Small intestine (tissue), 7 donors: ENCODE results near the gene HOXA4. TPM values are rescaled to one million over a fixed set of nuclear protein-coding genes. Genes with fewer than 3 reads are reported as not detected.

Source experiments
- DNase-seq, 2 donors: peaks; one replicate each; pipeline versions ENCODE4 v3.0.0 to v3.0.0-alpha.2; 2013
- FAIRE-seq: peaks from 2 replicates; lab custom pipeline; 2012; peaks lifted over from hg19 to GRCh38; lab: Jason Lieb, UNC
- H3K27ac ChIP-seq, 3 donors: one replicate each; pipeline ENCODE4 v1.5.1; 2013; ENCODE audit warnings: low read length in 2 of 3, mild to moderate bottlenecking in 2 of 3, control low read depth in 1 of 3, inconsistent platforms in 1 of 3, low read depth in 1 of 3, moderate library complexity in 1 of 3
- H3K27me3 ChIP-seq, 3 donors: one replicate each; pipeline ENCODE4 v1.6.1; 2013; ENCODE audit warnings: low read length in 3 of 3, inconsistent platforms in 1 of 3; ENCODE audit not compliant: control insufficient read depth in 3 of 3, insufficient read depth in 3 of 3
- H3K36me3 ChIP-seq, 3 donors: one replicate each; pipeline ENCODE4 v1.6.1; 2013; ENCODE audit warnings: low read length in 3 of 3, inconsistent platforms in 1 of 3, low read depth in 1 of 3, mild to moderate bottlenecking in 1 of 3, moderate library complexity in 1 of 3; ENCODE audit not compliant: control insufficient read depth in 3 of 3, insufficient read depth in 2 of 3
- H3K4me1 ChIP-seq, 3 donors: one replicate each; pipeline ENCODE4 v1.6.1; 2013; ENCODE audit warnings: low read length in 2 of 3, inconsistent platforms in 1 of 3, low read depth in 1 of 3, mild to moderate bottlenecking in 1 of 3, moderate library complexity in 1 of 3; ENCODE audit not compliant: control insufficient read depth in 3 of 3, insufficient read depth in 2 of 3
- H3K4me3 ChIP-seq, 3 donors: one replicate each; pipeline ENCODE4 v1.5.1; 2013; ENCODE audit warnings: low read length in 3 of 3, control low read depth in 1 of 3, inconsistent platforms in 1 of 3, low read depth in 1 of 3, mild to moderate bottlenecking in 1 of 3, moderate library complexity in 1 of 3
- H3K9me3 ChIP-seq, 2 donors: one replicate each; pipeline ENCODE4 v1.6.1; 2013; ENCODE audit warnings: low read depth in 1 of 2, low read length in 1 of 2; ENCODE audit not compliant: control insufficient read depth in 2 of 2, insufficient read depth in 1 of 2
- WGBS, 3 donors: extraction: QIAGEN DNeasy Blood & Tissue Kit; methylation state at CpG; one replicate each; pipeline ENCODE4 v1.1.7; 2013; 5-methylcytosine and 5-hydroxymethylcytosine counted together
- polyA plus RNA-seq, 4 donors: library from polyadenylated mRNA; stranded (reverse) in 3 of 4; unstranded in 1 of 4; fragments of 200-250 nt in 3 of 4; fragments of 120-200 nt in 1 of 4; gene quantifications; one replicate each; pipeline versions ENCODE4 v1.2.1 to v1.2.3, GENCODE V29; 2013
- donor health status: healthy with polysubstance abuse.
- donor health status: control.
- donor health status: control.
- donor health status: Bipolar disorder and iron deficiency.
- donor health status: healthy.

Gene HOXA4
- polyA plus RNA-seq, 4 donors: 2.4 to 15.3 (median 7.9) TPM; not detected in 1

DNA sequence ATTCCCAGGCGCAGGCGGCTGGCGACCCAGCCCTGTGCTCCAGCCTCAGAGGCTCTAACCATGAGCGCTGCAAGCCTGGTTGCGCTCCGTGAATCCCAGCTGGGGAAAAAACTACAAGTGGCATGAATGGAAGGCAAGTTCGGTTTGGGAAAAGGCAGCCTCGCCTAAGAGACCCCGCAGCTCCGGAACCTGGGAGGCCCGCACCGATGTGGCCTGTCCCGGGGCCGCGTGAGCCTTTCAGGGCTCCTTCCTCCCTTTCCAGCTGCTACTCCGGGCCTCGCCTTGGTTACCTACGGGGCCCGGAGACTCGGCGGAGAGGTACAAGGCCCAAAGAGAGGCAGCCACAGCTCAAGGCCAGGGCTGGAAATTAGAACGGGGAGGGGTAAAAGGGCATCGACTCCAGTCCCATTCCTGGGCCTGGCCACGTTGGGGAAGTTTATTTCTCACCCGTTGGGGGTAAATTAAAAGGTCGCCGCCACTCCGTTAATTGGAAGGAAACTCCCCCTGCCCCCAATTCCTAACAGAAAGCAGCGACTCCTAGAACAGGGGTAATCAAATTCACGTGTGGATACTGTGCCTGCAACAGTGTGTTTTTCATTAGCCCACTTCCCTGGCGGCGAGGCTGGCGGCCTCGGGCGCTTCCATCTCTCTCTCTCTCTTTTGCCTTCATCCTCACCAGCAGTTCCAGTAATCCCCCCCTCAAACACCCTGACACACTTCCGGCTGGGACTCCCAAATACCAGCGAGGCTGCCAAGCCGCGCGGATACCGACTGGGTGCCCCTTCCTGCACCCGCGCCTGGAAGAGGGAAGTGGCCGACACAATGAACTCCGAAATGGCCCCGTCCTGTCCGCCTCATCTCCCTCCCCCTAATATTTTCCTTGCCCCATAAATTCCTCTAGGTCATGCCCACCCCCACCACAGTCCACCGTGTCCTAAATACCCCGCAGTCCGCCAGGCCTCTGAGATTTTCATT lies 36.3 kb upstream of the HOXA4 start:
- Histone ChIP-seq H3K4me1 (peaks cover 0 to 5% (median 0%) of the 10 kb centered on the region in 3 donors), H3K9me3 (peaks cover 0 to 19% of the 10 kb centered on the region in 2 donors), H3K36me3 (peaks cover 0 to 14% (median 0%) of the 10 kb centered on the region in 3 donors), H3K27me3 (peaks cover 17 to 95% (median 75%) of the 10 kb centered on the region in 3 donors), H3K4me3 (peak overlapping the region in 2 of 3 donors; percentile 40 to 48), H3K27ac (peak overlapping the region in 1 of 3 donors; percentile 54)
- 11 to 20% (median 13%) methylated on average over 49 to 50 of the region's 50 CpGs for WGBS, 3 donors
- FAIRE-seq (no peak), DNase-seq (no peak)

- peaks cover 0 to 12% (median 0%) of the 10 kb centered on the region in 3 donors for H3K36me3 ChIP-seq
- DNase-seq (no peak), FAIRE-seq (no peak)
- peaks cover 0 to 5% (median 0%) of the 10 kb centered on the region in 3 donors for H3K4me1 ChIP-seq
- peak overlapping the region in 1 of 3 donors; percentile 54 for H3K27ac ChIP-seq
- peaks cover 12 to 95% (median 73%) of the 10 kb centered on the region in 3 donors for H3K27me3 ChIP-seq
- whole genome bisulfite sequencing, 3 donors: 7 to 21% (median 11%) methylated on average over 41 to 46 of the region's 46 CpGs
- H3K4me3 ChIP-seq: peak overlapping the region in 2 of 3 donors; percentile 40 to 68
- peaks cover 0 to 19% of the 10 kb centered on the region in 2 donors for H3K9me3 ChIP-seq
These were observed 35.5 kb upstream of the HOXA4 start for GRCh38 chr7:27165996-27166530.

GRCh38 chr7:27165089-27165995 lies 34.8 kb upstream of the HOXA4 start, which contains the start of gene HOXA9:
HOXA9 (minus strand) TSS chr7:27165537; CDS start chr7:27165457, 80 bp downstream.
- peak within 1 kb of the TSS in 1 of 3 donors; percentile 54 for H3K27ac ChIP-seq
- no peak for FAIRE-seq
- H3K4me1 ChIP-seq: peaks cover 0 to 7% (median 0%) of the 10 kb centered on the region in 3 donors
- H3K36me3 ChIP-seq: peaks cover 0 to 12% (median 0%) of the 10 kb centered on the region in 3 donors
- DNase-seq: peak in 1 of 2 donors; percentile 82
- H3K4me3 ChIP-seq: peak within 1 kb of the TSS in 2 of 3 donors; percentile 40 to 68
- WGBS, 3 donors: 6 to 14% (median 11%) methylated on average over 71 to 82 of the region's 82 CpGs
- H3K9me3 ChIP-seq: peaks cover 0 to 19% of the 10 kb centered on the region in 2 donors
- peaks cover 12 to 99% (median 73%) of the 10 kb centered on the region in 3 donors for H3K27me3 ChIP-seq

DNA sequence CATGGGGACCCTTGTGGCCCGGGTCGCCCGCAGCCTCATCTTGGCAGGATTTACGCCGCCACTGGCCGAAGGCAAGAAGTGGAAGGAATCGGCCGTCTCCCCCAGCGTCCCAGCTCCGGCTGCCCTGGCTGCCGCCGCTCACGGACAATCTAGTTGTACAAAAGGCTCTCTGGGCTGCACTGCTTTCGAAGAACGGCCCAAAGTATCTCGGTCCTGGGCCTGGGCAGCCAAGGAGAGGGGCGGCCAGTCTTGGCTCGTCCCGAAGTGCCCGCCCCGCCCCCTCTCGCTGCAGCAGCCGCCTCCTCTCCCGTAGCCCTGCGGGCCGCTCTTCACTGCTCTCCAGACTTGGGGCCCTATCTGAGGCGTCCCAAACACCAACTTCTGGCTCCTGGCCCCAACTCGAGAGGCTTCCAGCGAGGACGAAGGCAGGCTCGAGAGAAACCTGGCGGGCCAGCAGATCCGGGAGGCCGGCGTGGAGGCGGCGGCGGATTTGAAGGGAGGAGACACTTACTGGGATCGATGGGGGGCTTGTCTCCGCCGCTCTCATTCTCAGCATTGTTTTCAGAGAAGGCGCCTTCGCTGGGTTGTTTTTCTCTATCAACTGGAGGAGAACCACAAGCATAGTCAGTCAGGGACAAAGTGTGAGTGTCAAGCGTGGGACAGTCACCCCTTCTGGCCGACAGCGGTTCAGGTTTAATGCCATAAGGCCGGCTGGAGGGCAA lies 34.0 kb upstream of the HOXA4 start:
- peaks cover 0 to 11% (median 0%) of the 10 kb centered on the region in 3 donors for H3K4me1 ChIP-seq
- peaks cover 12 to 99% (median 72%) of the 10 kb centered on the region in 3 donors for H3K27me3 ChIP-seq
- no peak for DNase-seq
- peak overlapping the region in 1 of 3 donors; percentile 33 for H3K27ac ChIP-seq
- H3K36me3 ChIP-seq: peaks cover 0 to 12% (median 0%) of the 10 kb centered on the region in 3 donors
- peak overlapping the region in 2 of 3 donors; percentile 40 to 68 for H3K4me3 ChIP-seq
- FAIRE-seq: no peak
- 6 to 13% (median 7%) methylated on average over 47 of the region's 47 CpGs for WGBS, 3 donors
- peaks cover 0 to 19% of the 10 kb centered on the region in 2 donors for H3K9me3 ChIP-seq

DNA sequence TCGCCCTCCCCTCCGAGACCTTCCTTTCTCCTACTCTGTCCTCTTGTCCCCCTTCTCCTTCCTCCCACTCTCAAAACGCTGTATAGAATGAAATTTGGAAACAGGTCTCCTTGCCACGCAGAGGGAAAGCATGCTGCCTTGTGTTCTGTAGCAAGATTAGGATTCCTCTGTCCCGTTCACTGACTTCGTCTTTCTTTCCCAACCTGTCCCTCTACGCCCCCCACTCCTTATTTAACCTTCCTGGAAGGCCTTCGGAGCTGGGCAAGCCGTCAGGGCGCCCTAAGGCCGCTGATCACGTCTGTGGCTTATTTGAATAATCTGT lies 33.4 kb upstream of the HOXA4 start:
- Histone ChIP-seq H3K9me3 (peaks cover 0 to 17% of the 10 kb centered on the region in 2 donors), H3K27ac (peak overlapping the region in 1 of 3 donors; percentile 33), H3K27me3 (peaks cover 10 to 99% (median 73%) of the 10 kb centered on the region in 3 donors), H3K36me3 (peaks cover 0 to 9% (median 0%) of the 10 kb centered on the region in 3 donors), H3K4me1 (peaks cover 0 to 11% (median 0%) of the 10 kb centered on the region in 3 donors), H3K4me3 (peak overlapping the region in 2 of 3 donors; percentile 40 to 68)
- WGBS, 3 donors: 13 to 33% (median 24%) methylated on average over 12 of the region's 12 CpGs
- FAIRE-seq (no peak), DNase-seq (no peak)

GRCh38 chr7:27163288-27164044 lies 32.9 kb upstream of the HOXA4 start:
- H3K36me3 ChIP-seq: peaks cover 0 to 9% (median 0%) of the 10 kb centered on the region in 3 donors
- peak overlapping the region in 1 of 3 donors; percentile 6 for H3K27ac ChIP-seq
- H3K4me1 ChIP-seq: peaks cover 0 to 11% (median 0%) of the 10 kb centered on the region in 3 donors
- peaks cover 0 to 16% of the 10 kb centered on the region in 2 donors for H3K9me3 ChIP-seq
- FAIRE-seq: no peak
- DNase-seq: no peak
- peaks cover 7 to 99% (median 73%) of the 10 kb centered on the region in 3 donors for H3K27me3 ChIP-seq
- peak overlapping the region in 1 of 3 donors; percentile 40 for H3K4me3 ChIP-seq
- WGBS, 3 donors: 20 to 50% (median 35%) methylated on average over 24 of the region's 24 CpGs
